Smooth muscle cell of trachea (primary cell): Measurements from ENCODE around the gene ORM2. TPM values are rescaled to one million over a fixed set of nuclear protein-coding genes. Genes with fewer than 3 reads are reported as not detected.

Experiments
- total RNA-seq: library from RNA; depleted of rRNA; stranded (reverse); fragments of >200 nt; gene quantifications from 2 replicates; pipeline ENCODE4 v1.2.1, GENCODE V29; 2014

Gene ORM2
- not detected in 2 replicates for total RNA-seq

GRCh38 chr9:114329625-114330022, at the start of gene ORM2:
Gene ORM2 (plus strand): TSS chr9:114329869. CDS start chr9:114329905, 36 bp downstream.

GRCh38 chr9:114322831-114323531, 6.7 kb upstream of the ORM2 start, which contains the start of gene ORM1:
Gene ORM1 (plus strand): TSS chr9:114323098. CDS start chr9:114323134, 36 bp downstream.

Other genes starting within 250 kb of the ORM2 start
- under 0.01 TPM in 1 of 2 replicates, not detected in the other for gene KIF12, start 230.6 kb upstream of the ORM2 start, total RNA-seq
- gene COL27A1, start 174.3 kb upstream of the ORM2 start, total RNA-seq, result 3.6 and 8.6 TPM in 2 replicates
- gene ORM1, start 6.8 kb upstream of the ORM2 start, total RNA-seq, result not detected in 2 replicates
- 8.9 and 10.4 TPM in 2 replicates for gene AKNA, start 58.1 kb downstream of the ORM2 start, total RNA-seq
- 0.73 and 4.0 TPM in 2 replicates for gene WHRN, start 175.6 kb downstream of the ORM2 start, total RNA-seq